Putamen (tissue), 1 donor: ENCODE data around the gene FAM180B.
"Not testable (repeated sequence)": the region's sequence is repeated elsewhere in the genome, so short reads cannot be mapped to it uniquely, and the experiment has no call there.

Source experiments
- DNase-seq: peaks from one replicate; pipeline ENCODE4 v3.0.0-alpha.2; 2016; ENCODE audit warnings: low spot score

FAM180B gene

GRCh38 chr11:47595029-47595428 lies 8.6 kb downstream of the FAM180B start:
- no peak for DNase-seq

GRCh38 chr11:47595967-47596366 lies 9.5 kb downstream of the FAM180B start:
- no peak for DNase-seq

GRCh38 chr11:47599902-47600301 lies 13.4 kb downstream of the FAM180B start:
- no peak for DNase-seq

- no peak for DNase-seq
Measured at GRCh38 chr11:47603295-47603694, 16.8 kb downstream of the FAM180B start.

GRCh38 chr11:47605921-47606320 lies 19.4 kb downstream of the FAM180B start:
- DNase-seq: no peak

- no peak for DNase-seq
Measured at GRCh38 chr11:47606731-47607130, 20.3 kb downstream of the FAM180B start.

- no peak for DNase-seq
Measured at GRCh38 chr11:47607380-47607779, 20.9 kb downstream of the FAM180B start.

- DNase-seq: no peak
Measured at GRCh38 chr11:47609675-47610074, 23.2 kb downstream of the FAM180B start.

- DNase-seq: no peak
Measured at GRCh38 chr11:47611348-47611794, 24.9 kb downstream of the FAM180B start.

GRCh38 chr11:47615249-47615648 lies 28.8 kb downstream of the FAM180B start:
- DNase-seq: peak; percentile 81

GRCh38 chr11:47616726-47617416 lies 30.4 kb downstream of the FAM180B start:
- DNase-seq: peak; percentile 78

GRCh38 chr11:47617417-47617809 lies 30.9 kb downstream of the FAM180B start:
- DNase-seq: no peak

- no peak for DNase-seq
Measured at GRCh38 chr11:47620836-47621378, 34.4 kb downstream of the FAM180B start.

GRCh38 chr11:47626234-47626633 lies 39.8 kb downstream of the FAM180B start:
- DNase-seq: no peak

GRCh38 chr11:47628026-47628425 lies 41.5 kb downstream of the FAM180B start:
- no peak for DNase-seq

- no peak for DNase-seq
Measured at GRCh38 chr11:47631473-47631872, 45.0 kb downstream of the FAM180B start.

- not testable (repeated sequence) for DNase-seq
Measured at GRCh38 chr11:47636331-47636730, 49.9 kb downstream of the FAM180B start.
